GM19240 (cell line): ENCODE measurements around the gene AQP10.
"Not testable (repeated sequence)": the region's sequence is repeated elsewhere in the genome, so short reads cannot be mapped to it uniquely, and the experiment has no call there.

Experiments
- DNase-seq: peaks from one replicate; pipeline ENCODE4 v3.0.0; 2011; ENCODE audit warnings: low spot score; ENCODE audit not compliant: insufficient read length

Gene AQP10

DNA sequence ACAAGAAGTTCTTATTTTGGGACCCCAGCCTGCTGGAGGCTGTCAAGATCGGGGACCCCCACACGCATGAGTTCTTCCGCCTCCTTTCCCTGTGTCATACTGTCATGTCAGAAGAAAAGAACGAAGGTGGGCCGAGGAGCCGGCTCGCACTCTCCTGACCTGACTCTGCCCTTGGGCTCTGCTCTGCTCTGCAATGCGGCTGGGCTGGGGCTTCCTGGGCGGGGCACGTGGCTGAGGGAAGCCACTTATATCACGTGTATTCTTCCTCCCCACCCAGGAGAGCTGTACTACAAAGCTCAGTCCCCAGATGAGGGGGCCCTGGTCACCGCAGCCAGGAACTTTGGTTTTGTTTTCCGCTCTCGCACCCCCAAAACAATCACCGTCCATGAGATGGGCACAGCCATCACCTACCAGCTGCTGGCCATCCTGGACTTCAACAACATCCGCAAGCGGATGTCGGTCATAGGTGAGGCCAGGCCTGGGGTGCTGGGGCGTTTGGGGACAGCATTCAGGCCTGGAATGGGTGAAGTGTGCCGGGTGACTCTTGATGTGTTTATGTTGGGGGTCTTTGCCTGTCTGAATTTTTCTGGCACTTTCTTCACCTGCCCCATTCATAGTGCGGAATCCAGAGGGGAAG is 22.1 kb downstream of the AQP10 start:
- no peak for DNase-seq

DNA sequence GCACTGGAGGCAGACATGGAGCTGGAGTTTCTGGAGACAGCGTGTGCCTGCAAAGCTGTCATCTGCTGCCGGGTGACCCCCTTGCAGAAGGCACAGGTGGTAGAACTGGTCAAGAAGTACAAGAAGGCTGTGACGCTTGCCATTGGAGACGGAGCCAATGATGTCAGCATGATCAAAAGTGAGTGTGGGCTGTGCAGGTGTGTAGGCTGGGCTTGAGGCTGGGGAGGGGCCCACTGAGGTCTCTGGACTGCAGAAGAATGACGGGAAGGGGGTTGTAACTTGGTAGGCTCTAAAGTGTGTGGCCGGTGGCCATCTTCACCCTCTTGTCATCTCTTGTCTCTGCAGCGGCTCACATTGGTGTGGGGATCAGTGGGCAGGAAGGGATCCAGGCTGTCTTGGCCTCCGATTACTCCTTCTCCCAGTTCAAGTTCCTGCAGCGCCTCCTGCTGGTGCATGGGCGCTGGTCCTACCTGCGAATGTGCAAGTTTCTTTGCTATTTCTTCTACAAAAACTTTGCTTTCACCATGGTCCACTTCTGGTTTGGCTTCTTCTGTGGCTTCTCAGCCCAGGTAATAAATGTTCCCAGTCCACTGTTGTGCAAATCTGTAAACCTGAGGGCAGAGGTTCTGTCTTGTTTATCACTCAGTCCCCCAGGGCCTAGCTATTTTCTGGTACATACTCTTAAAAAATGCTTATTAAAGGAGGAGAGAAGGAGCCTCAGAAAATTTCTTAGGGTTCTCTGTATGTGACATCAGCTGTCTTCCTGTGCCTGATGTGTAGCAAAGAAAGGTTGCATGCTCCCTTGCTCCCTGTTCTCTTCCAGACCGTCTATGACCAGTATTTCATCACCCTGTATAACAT is 24.3 kb downstream of the AQP10 start:
- no peak for DNase-seq

- no peak for DNase-seq
These were observed 25.5 kb downstream of the AQP10 start for GRCh38 chr1:154346276-154346917.

- DNase-seq = no peak
These were observed 27.1 kb downstream of the AQP10 start for GRCh38 chr1:154347961-154348360.

- no peak for DNase-seq
These were observed 27.7 kb downstream of the AQP10 start for GRCh38 chr1:154348429-154349076.

DNA sequence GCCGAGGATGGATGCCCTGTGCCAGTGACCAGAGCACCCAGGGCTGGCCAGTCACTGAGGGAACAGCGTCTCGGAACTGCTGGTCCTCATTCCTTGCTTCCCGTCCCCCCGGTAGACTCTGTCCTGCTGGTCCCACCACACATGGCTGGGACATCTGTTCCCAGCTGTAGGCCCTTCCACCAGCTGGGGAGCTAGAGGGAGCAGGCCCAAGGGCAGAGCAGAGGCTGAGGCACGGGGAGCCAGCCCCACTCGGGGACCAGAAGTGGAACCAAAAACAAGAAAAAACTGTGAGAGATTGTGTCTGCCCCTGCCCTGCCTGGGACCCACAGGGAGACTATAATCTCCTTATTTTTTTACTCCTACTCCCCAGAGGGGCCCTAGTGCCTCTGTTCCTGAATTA is 28.2 kb downstream of the AQP10 start:
- no peak for DNase-seq

DNA sequence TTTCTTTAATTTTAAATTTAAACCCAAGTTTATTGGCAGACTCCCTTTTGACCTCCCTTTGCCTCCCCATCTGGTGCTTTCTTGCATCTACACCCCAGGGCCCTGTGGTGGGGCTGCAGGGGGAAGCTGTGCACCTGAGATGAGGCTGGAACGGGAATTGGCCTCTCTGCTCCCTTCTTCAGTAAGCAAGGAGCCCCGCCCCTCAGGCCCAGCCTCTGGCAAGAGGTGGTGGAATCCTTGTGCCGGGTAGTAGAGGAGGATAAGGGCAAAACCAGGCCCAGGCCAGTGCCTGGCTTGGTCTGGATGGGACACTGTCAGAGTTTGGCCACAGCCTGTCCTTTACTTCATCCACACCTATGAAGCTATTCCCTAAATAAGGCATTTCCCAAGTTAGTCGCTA is 29.5 kb downstream of the AQP10 start:
- DNase-seq = no peak

DNA sequence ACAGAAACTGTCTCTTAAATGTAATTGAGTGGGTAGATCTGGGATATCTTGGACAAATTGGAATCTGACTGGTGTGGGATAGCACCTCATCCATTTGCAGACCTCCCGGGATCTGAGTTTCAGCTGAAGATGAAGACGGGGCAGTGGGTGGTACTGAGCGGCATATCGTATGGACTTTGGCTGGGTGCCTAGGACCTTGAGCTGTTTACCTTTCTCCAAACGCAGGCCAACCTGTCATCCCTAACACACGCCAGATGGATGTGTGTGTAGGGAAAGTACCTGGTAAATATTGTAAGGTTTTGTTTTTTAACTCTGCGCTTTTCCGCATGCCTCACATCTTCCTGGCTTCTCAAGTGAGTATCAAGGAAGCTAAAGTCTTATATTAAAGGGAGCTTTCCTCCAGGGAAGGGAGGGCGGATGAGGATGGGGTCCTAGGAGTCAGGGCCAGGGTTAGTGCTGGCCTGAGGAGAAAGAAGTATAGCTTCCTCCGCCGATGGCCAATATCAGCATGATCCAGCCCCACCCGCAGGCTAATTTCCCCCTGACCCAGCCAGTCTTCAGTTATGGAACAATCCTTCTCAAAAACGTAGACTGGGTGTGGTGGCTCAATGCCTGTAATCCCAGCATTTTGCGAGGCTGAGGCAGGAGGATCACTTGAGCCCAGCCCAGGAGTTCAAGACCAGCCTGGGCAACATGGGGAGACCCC is 30.6 kb downstream of the AQP10 start:
- no peak for DNase-seq

GRCh38 chr1:154352245-154352580 is 31.3 kb downstream of the AQP10 start:
- no peak for DNase-seq

- DNase-seq = no peak
These were observed 31.9 kb downstream of the AQP10 start for GRCh38 chr1:154352581-154353459.

GRCh38 chr1:154353460-154353904 is 32.6 kb downstream of the AQP10 start:
- no peak for DNase-seq

- no peak for DNase-seq
These were observed 33.1 kb downstream of the AQP10 start for GRCh38 chr1:154353966-154354365.

DNA sequence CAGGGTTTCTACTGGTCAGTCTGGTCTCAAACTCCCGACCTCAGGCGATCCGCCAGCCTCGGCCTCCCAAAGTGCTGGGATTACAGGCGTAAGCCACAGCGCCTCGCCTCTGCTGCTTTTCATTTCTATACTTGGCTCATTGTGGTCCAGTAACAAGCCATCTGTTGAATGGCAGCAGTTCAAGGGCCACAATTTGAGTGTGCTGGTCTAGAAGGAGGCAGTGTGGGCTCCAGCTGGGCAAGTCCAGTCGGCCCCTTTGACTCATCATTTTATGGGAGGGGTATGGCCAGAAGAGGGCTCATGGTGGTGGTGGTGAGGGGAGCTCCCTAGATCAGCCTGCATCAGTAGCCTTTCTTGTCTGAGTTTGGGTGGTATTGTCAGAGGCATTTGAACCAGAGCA is 37.6 kb downstream of the AQP10 start:
- no peak for DNase-seq

- no peak for DNase-seq
These were observed 39.4 kb downstream of the AQP10 start for GRCh38 chr1:154360288-154360687.

DNA sequence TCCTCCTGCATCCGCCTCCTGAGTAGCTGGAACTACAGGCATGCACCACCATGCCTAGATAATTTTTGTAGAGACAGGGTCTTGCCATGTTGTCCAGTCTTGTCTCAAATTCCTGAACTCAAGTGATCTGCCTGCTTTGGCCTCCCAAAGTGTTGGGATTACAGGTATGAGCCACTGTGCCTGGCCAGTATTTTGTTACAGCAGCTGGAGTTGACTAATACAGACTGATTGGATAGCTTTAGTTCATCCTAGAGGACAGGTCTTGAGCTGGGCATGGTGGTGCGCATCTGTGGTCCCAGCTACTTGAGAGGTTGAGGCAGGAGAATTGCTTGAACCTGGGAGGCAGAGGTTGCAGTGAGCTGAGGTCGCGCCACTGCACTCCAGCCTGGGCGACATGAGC is 40.0 kb downstream of the AQP10 start:
- not testable (repeated sequence) for DNase-seq

DNA sequence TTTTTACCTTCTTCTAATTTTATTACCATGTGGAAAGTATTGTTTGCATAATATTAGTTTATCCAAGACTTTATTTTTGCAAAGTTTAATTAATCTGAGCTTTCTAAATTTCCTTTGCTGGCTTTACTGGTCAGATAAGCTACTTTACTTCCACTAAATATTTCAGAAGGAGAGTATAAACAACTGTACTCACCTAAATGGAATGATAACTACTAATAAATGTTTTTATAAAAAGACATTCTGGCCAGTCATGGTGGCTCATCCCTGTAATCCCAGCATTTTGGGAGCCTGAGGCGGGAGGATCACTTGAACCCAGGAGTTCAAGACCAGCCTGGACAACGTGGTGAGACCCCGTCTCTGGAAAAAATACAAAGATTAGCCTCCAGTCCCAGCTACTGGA is 40.5 kb downstream of the AQP10 start:
- no peak for DNase-seq

DNA sequence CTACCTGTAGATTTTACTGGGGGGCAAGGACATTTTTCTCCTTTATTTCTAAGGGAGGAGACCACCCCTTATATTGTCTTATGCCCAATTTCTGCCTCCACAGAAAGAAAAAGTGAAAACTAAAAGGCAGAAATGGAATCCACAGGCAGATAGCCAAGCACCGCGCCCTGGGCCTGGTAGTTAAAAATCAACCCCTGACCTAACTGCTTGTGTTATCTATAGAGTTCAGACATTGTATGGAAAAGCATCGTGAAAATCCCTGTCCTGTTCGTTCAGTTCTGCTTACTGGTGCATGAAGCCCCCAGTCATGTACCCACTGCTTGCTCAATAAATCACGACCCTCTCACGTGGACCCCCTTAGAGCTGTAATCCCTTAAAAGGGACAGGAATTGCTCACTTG is 50.5 kb downstream of the AQP10 start:
- no peak for DNase-seq

DNA sequence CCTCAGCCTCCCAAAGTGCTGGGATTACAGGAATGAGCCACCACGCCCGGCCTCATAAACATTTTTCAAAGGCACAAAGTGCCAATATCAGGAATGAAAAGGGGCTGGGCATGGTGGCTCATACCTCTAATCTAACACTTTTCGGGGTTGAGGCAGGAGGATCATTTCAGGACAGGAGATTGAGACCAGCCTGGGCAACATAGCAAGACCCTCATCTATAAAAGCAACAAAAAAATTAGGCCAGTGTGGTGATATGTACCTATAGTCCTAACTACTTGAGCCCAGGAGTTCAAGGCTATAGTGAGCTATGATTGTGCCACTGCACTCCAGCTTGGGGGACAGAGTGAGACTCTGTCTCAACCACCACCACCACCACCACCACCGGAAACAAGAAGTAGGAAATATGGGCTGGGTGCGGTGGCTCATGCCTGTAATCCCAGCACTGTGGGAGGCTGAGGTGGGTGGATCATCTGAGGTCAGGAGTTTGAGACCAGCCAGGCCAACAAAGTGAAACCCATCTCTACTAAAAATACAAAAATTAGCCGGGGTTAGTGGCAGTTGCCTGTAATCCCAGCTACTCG is 53.0 kb downstream of the AQP10 start:
- not testable (repeated sequence) for DNase-seq
